GM18907 (cell line): Measurements from ENCODE around the gene MAGEA9.
"Not testable (repeated sequence)": the region's sequence is repeated elsewhere in the genome, so short reads cannot be mapped to it uniquely, and the experiment has no call there.

Experiments used
- ATAC-seq: cut with Tn5 transposase; IDR thresholded peaks from one replicate; pipeline ENCODE4 v1.9.1; 2021; ENCODE audit warnings: mild to moderate bottlenecking, moderate library complexity; ENCODE audit not compliant: unreplicated experiment

MAGEA9 gene

GRCh38 chrX:149781727-149782126 lies at the start of gene MAGEA9:
TSS of gene MAGEA9 (plus strand) at chrX:149781930. CDS start at chrX:149786211, 4,281 bp downstream.
- not testable (repeated sequence) for ATAC-seq

DNA sequence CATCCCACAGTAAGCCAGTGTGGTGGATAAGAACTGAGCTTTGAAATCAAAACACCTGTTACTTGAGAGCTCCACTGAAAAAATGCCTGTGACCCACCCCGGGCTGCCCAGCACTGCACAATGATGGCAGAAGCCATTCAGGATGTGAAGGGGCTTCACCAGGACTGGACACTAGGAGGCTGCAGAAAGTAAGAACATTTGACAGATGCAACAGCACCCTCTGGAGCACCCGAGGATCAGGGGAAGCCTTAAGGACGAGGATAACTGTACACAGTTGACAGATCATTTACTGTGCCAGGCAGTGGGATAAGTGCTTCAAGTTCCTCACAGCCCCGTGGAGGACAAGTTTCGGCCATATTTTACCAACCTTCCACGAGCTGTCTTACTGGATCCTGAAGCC lies 39.5 kb upstream of the MAGEA9 start:
- not testable (repeated sequence) for ATAC-seq

DNA sequence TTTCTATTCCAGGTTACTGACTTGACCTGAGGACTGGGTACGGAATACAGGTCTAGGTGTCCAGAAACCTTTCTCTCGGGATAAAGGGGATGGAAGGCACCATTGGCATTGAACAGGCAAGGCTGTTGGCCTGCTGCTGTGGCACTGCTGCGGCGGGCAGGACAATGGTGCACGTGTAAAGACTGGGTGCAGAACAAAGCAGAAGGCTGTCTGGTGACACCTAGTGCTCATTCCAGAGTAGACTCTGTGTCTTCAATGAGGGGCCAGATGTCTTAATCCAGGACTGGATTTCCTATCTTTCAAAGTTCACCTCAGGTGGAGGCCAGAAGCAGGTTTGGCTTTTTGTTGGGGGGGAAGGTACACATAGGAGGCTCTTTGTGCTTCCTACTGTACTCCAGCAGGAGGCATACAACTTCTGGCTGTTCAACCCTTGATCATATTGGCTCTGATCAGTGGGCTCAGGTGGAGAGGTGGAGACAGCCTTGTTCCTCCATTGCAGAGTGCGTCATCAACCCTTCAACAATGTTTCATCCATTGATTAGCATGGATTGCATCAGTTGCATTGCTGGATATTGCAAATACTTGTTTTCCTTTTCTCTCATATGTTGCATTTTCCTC lies 35.2 kb upstream of the MAGEA9 start:
- ATAC-seq = peak; percentile 65

- ATAC-seq = no peak
These were observed 24.3 kb upstream of the MAGEA9 start for GRCh38 chrX:149757206-149758067.

DNA sequence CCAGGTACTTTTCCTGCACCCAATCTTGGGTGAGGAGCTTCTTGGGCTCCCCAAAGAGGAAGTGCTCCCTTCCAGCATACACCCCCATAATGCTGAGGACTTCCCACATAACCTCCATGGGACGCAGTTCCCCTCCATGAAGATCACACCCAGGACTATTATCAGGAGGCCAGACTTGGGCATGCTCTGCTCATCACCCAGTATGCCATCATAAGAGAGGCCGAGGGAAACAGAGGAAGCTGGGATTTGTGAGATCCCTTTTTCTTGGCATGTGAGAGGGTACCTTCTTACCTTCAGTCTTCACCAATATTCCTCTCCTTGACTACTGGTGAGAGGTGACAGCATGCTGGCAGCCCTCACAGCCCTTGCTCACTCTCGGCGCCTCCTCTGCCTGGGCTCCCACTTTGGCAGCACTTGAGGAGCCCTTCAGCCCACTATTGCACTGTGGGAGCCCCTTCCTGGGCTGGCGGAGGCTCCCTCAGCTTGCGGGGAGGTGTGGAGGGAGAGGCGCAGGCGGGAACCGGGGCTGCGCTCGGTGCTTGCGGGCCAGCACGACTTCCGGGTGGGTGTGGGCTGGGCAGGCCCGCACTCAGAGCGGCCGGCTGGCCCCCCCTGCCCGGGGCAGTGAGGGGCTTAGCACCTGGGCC lies 23.5 kb upstream of the MAGEA9 start:
- no peak for ATAC-seq

DNA sequence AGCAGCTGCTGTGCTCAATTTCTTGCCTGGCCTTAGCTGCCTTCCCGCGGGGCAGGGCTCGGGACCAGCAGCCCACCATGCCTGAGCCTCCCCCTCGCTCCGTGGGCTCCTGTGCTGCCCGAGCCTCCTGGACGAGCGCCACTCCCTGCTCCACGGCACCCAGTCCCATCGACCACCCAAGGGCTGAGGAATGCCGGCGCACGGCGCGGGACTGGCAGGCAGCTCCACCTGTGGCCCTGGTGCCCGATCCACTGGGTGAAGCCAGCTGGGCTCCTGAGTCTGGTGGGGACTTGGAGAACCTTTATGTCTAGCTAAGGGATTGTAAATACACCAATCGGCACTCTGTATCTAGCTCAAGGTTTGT lies 23.0 kb upstream of the MAGEA9 start:
- ATAC-seq = not testable (repeated sequence)

- no peak for ATAC-seq
These were observed 21.9 kb upstream of the MAGEA9 start for GRCh38 chrX:149759824-149760223.

GRCh38 chrX:149760965-149761364 lies 20.8 kb upstream of the MAGEA9 start:
- ATAC-seq = no peak

DNA sequence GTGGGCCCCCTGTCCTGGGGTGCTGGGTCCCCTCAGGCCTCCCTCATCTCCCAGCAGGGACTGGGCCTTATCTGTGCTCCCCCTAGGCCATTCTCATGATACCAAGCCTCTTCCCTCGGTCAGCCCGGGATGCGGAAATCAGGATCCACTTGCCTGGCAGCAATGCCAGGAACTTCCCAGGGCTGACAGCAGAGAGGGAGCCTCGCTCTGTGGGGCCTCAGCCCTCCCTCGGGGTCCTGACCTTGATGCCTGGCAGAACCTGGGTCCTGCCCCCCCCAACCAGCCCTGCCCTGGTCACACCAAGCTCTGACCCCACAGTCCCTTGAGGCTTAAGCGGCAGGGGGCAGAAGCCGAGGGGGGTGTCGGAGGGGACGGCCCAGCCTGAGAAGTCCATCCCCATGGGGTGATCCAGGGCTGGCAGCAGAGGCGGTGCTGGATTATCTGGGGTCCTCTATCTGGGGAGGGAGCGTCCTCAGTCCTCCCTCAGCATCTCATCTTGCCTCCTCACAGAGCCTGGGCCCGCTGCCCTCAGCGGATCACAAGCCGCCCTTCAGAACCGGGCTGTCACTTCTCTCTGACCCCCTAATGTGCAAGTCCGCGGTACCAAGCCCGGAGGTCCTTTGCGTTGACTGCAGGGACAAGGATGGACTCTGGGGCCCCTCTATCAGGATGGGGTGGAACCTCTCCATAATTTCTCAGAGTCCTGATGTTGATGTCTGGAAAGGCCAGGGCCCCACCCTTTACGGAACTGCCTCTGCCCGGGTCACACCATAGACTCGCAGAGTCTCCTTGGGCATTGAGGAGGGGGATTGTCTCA lies 19.7 kb upstream of the MAGEA9 start:
- ATAC-seq = not testable (repeated sequence)

GRCh38 chrX:149762696-149763614 lies 18.8 kb upstream of the MAGEA9 start:
- ATAC-seq = no peak

DNA sequence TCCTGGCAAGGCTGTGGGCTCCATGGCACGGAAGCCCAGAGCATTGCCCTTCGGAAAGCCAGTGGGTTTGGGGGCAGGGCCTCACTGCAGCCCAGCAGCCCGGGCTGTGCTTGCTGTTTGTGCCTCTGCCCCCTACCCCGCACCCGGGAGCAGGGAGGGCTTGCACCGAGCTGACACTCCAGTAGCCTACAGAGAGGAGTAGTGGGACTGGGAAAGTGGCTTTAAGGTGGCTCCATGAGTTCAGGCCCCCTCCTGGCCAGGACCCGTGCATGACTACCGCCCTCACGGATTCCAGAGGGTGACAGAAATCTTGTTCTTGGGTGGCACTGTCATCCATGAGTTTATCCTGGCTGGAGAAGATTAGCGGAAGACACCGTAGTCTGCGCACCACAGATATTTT lies 11.4 kb upstream of the MAGEA9 start:
- not testable (repeated sequence) for ATAC-seq

DNA sequence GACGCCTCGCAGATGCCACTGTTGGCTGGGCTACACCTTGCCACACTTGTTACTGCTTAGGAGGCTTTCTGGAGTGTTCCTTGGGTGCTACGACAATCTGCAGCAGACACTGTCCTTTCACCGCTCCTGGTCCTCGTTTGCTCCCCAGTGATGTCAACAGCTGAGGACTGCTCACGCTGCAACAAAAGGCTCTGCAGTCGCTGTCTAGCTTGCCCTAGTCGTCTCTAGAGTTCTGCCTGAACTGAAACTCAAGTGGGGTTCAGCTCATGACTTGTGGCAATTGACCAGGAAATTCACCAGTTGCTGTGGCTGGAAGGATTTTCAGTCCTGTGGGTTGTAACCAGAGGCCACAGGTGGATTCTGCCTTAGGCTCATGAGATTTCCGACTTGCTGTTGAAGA lies 8.7 kb upstream of the MAGEA9 start:
- not testable (repeated sequence) for ATAC-seq

GRCh38 chrX:149773768-149774167 lies 8.0 kb upstream of the MAGEA9 start, which contains the start of gene HSFX1:
TSS of gene HSFX1 (plus strand) at chrX:149774068. CDS start at chrX:149774682, 614 bp downstream.
- ATAC-seq = not testable (repeated sequence)

- ATAC-seq = not testable (repeated sequence)
These were observed 3.7 kb upstream of the MAGEA9 start for GRCh38 chrX:149777999-149778398.

DNA sequence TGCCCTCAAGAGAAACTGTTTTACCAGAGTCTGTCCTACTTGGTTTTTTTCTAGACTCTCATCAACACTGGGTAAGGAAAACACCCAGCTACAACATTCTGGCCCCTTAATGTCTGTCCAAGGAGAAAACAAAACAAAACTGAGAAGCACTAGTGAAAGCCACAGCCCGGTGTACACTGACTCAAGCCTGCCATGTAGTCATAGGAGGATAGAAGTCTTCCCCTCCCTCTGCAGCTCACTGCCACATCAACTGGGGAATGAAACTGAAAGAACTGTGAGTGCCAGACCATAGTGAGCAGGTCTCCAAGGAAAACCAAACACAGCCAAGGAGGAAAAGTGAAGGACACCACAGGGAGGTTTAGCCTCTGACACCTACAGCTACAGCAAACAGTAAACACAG lies 13.8 kb downstream of the MAGEA9 start:
- peak; percentile 100 for ATAC-seq

- no peak for ATAC-seq
These were observed 17.5 kb downstream of the MAGEA9 start for GRCh38 chrX:149799095-149799714.

- no peak for ATAC-seq
These were observed 18.2 kb downstream of the MAGEA9 start for GRCh38 chrX:149799938-149800337.

GRCh38 chrX:149803458-149804062 lies 21.8 kb downstream of the MAGEA9 start:
- no peak for ATAC-seq

GRCh38 chrX:149804102-149804501 lies 22.4 kb downstream of the MAGEA9 start:
- ATAC-seq = no peak
